K562 (cell line): ENCODE results near the gene DAGLA. TPM values are rescaled to one million over a fixed set of nuclear protein-coding genes. Genes with fewer than 3 reads are reported as not detected.

Experiments used
- COPS2 ChIP-seq: fragments of 450-650 bp; conservative IDR thresholded peaks from 2 replicates; pipeline ENCODE4 v1.6.1; 2016; ENCODE audit warnings: mild to moderate bottlenecking, moderate library complexity
- EP300 ChIP-seq: IDR thresholded peaks from 2 replicates; pipeline ENCODE4 v1.6.1; 2012; ENCODE audit warnings: low read length, improper control_type of control experiment
- GTF2F1 ChIP-seq: IDR thresholded peaks from 2 replicates; pipeline ENCODE4 v1.6.1; 2011; ENCODE audit warnings: low read depth, low read length, improper control_type of control experiment
- HDAC3 ChIP-seq: fragments of 450-650 bp; IDR thresholded peaks from 2 replicates; pipeline ENCODE4 v1.6.1; 2018; ENCODE audit warnings: borderline replicate concordance, mild to moderate bottlenecking, moderate library complexity; ENCODE audit not compliant: partially characterized antibody
- HMG20B ChIP-seq: fragments of 250-450 bp; sonication (Bioruptor Pico); IDR thresholded peaks from 2 replicates; pipeline ENCODE4 v1.5.0; 2021; ENCODE audit warnings: mild to moderate bottlenecking
- IRF2 ChIP-seq: sonication (generic); formaldehyde crosslinking; IDR thresholded peaks from 2 replicates; pipeline ENCODE4 v1.8.1; 2022; ENCODE audit warnings: mild to moderate bottlenecking, missing genetic modification reagents
- KDM4B ChIP-seq, 2 experiments: fragments of 450-650 bp in 1 of 2; sonication (generic) in 1 of 2; IDR thresholded peaks; 2 replicates each; pipeline ENCODE4 v1.6.1; 2016 to 2017; ENCODE audit warnings: borderline replicate concordance in 2 of 2, antibody characterized with exemption in 1 of 2, low read depth in 1 of 2, mild to moderate bottlenecking in 1 of 2
- KLF16 ChIP-seq: IDR thresholded peaks from 2 replicates; pipeline ENCODE4 v1.6.1; 2016; ENCODE audit warnings: antibody characterized with exemption
- MAFF ChIP-seq: IDR thresholded peaks from 2 replicates; pipeline ENCODE4 v1.6.1; 2012; ENCODE audit warnings: low read length, improper control_type of control experiment
- NCOA6 ChIP-seq: fragments of 450-650 bp; IDR thresholded peaks from 2 replicates; pipeline ENCODE4 v1.6.1; 2017; ENCODE audit warnings: mild to moderate bottlenecking
- PRPF4 ChIP-seq: fragments of 200-400 bp; formaldehyde crosslinking; IDR thresholded peaks from one replicate; pipeline ENCODE4 v1.6.1; 2017; ENCODE audit warnings: low read length, low read depth, mild to moderate bottlenecking; ENCODE audit not compliant: insufficient read depth, poor library complexity, severe bottlenecking
- RCOR1 ChIP-seq, 2 experiments: IDR thresholded peaks; 2 replicates each; pipeline ENCODE4 v1.6.1; 2012; ENCODE audit warnings: low read depth in 2 of 2, low read length in 2 of 2, borderline replicate concordance in 1 of 2, improper control_type of control experiment in 1 of 2
- SETDB1 ChIP-seq: IDR thresholded peaks from one replicate; pipeline ENCODE4 v1.6.1; 2012; ENCODE audit warnings: low read length, control low read depth, inconsistent platforms
- SIX5 ChIP-seq, 2 experiments: IDR thresholded peaks; 2 replicates each; pipeline ENCODE4 v1.6.1; 2011; ENCODE audit warnings: low read length in 2 of 2, borderline replicate concordance in 1 of 2, low read depth in 1 of 2, mild to moderate bottlenecking in 1 of 2, moderate library complexity in 1 of 2; ENCODE audit not compliant: insufficient read depth in 1 of 2
- SP1 ChIP-seq: sonication (generic); formaldehyde crosslinking; IDR thresholded peaks from 2 replicates; pipeline ENCODE4 v1.8.1; 2022; ENCODE audit warnings: mild to moderate bottlenecking, missing genetic modification reagents
- TEAD2 ChIP-seq: fragments of 450-650 bp; IDR thresholded peaks from 2 replicates; pipeline ENCODE4 v1.6.1; 2016; ENCODE audit warnings: missing genetic modification characterization, control low read depth, missing compliant biosample characterization
- TEAD4 ChIP-seq, 2 experiments: sonication (generic) in 1 of 2; formaldehyde crosslinking in 1 of 2; IDR thresholded peaks; 2 replicates each; pipeline versions ENCODE4 v1.6.1 to v1.8.0; 2012 to 2022; ENCODE audit warnings: borderline replicate concordance in 1 of 2, inconsistent platforms in 1 of 2, low read length in 1 of 2, mild to moderate bottlenecking in 1 of 2, missing genetic modification reagents in 1 of 2
- TGIF2 ChIP-seq: sonication (generic); formaldehyde crosslinking; IDR thresholded peaks from 2 replicates; pipeline ENCODE4 v1.8.1; 2022; ENCODE audit warnings: mild to moderate bottlenecking, missing genetic modification reagents, moderate library complexity
- THRAP3 ChIP-seq: fragments of 450-650 bp; IDR thresholded peaks from 2 replicates; pipeline ENCODE4 v1.6.1; 2016; ENCODE audit warnings: mild to moderate bottlenecking, inconsistent platforms, borderline replicate concordance
- ZNF133 ChIP-seq: fragments of 250-450 bp; sonication (Bioruptor Pico); IDR thresholded peaks from 2 replicates; pipeline ENCODE4 v1.4.0; 2020; ENCODE audit warnings: mild to moderate bottlenecking
- ZNF143 ChIP-seq: sonication (generic); formaldehyde crosslinking; IDR thresholded peaks from 2 replicates; pipeline ENCODE4 v1.9.0; 2022; ENCODE audit warnings: mild to moderate bottlenecking, missing genetic modification reagents
- ZNF311 ChIP-seq: fragments of 250-450 bp; sonication (Bioruptor Pico); IDR thresholded peaks from 2 replicates; pipeline ENCODE4 v1.4.0; 2020; ENCODE audit warnings: mild to moderate bottlenecking, moderate library complexity
- ZNF445 ChIP-seq: fragments of 250-450 bp; sonication (Bioruptor Pico); IDR thresholded peaks from 2 replicates; pipeline ENCODE4 v1.4.0; 2020; ENCODE audit warnings: low read depth, mild to moderate bottlenecking, moderate library complexity
- polyA plus RNA-seq, 8 experiments: library from polyadenylated mRNA; depleted of rRNA in 4 of 8; stranded (reverse) in 5 of 8; unstranded in 3 of 8; fragments of >200 nt; fragmentation: Nextera tagmentation in 2 of 8; fragmentation: Illumina TruSeq in 1 of 8; extraction: Ambion mirVana in 2 of 8; extraction: Trizol in 1 of 8; gene quantifications; 2 replicates each; pipeline versions ENCODE4 v1.2.1 to v1.2.3, GENCODE V29; 2011 to 2014; ENCODE audit warnings: inconsistent platforms in 1 of 8, missing spikeins in 1 of 8
- total RNA-seq, 7 experiments: library from RNA; depleted of rRNA in 6 of 7; stranded (reverse); fragments of >200 nt in 6 of 7; fragmentation: Illumina TruSeq in 2 of 7; extraction: Trizol in 2 of 7; gene quantifications; 2 replicates each; pipeline versions ENCODE4 v1.2.1 to v1.2.3, GENCODE V29; 2011 to 2021; ENCODE audit warnings: low replicate concordance in 1 of 7
- TF ChIP-seq, protein P1 (sequence below): fragments of 250-450 bp; sonication (Bioruptor Pico); IDR thresholded peaks from 2 replicates; pipeline ENCODE4 v1.8.0; 2021; ENCODE audit warnings: mild to moderate bottlenecking, moderate library complexity
- TF ChIP-seq, protein P2 (sequence below): sonication (generic); formaldehyde crosslinking; IDR thresholded peaks from 2 replicates; pipeline ENCODE4 v1.8.0; 2023; ENCODE audit warnings: mild to moderate bottlenecking, missing genetic modification reagents

The DAGLA gene
- total and polyA plus RNA-seq, 9 of the 15 experiments (the other 6 are each of a cell fraction or from before 2014, with no cell fraction given): 0.03 to 0.16 (median 0.04) TPM; not detected in 4

DNA sequence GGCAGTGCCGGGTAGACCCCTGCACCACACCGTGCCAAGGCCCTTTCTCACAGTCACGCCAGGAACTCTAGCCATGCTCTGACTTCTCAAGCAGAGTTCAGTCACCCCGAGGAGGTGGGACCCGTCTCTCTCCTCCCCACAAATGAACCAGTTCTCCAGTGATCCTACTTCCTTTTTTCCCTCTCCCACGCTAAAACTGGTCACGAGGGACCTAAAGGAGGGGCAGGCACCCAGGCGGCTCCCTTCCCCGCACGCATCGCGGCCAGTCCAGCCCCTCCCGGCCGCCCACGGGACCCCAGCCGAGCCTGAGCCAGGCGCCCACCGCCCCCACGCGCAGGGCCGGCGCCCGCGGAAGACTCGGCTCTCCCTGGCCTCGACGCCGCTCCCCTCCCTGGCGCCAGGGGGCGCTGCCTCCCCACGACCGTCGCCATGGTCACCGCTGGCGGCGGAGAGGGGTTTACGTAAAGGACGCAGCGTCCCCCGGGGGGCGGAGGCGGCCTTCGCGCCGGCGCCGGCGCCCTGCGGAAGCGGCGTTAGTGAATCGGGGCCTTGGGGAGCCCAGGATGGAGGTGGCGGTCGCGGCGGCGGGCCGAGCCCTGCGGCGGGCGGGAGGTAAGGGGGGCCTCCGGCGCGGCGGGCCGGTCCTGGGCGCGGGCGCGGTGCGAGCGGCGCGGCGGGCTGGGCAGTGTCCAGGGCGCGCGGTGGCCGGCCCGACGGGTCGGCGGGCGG is at the start of gene DAGLA (continued):
- TF ChIP-seq RCOR1 (IDR thresholded peaks at IDR 0.05; ENCODE audit: borderline replicate concordance in 1 of 2, low read depth in 2 of 2, low read length in 2 of 2) (0 out of 4 replicates have a peak, but pooled peaks of 1 of the 2 experiments have one; percentile 54), HMG20B (CRISPR knock-in tag) (no peak), SIX5 (IDR thresholded peaks at IDR 0.05; ENCODE audit: borderline replicate concordance in 1 of 2, insufficient read depth in 1 of 2, low read depth in 1 of 2, low read length in 2 of 2) (peak; percentile 48; a peak in 2 of 4 replicates), PRPF4 (no peak), EP300 (no peak), TGIF2 (no peak), ZNF445 (CRISPR knock-in tag) (no peak), ZNF133 (CRISPR knock-in tag) (no peak), COPS2 (no peak), KLF16 (no peak), TEAD2 (tag) (no peak), GTF2F1 (no peak), SP1 (CRISPR knock-in tag) (no peak), IRF2 (no peak), TEAD4 (IDR thresholded peaks at IDR 0.05; ENCODE audit: low read length) (no peak), TEAD4 (CRISPR knock-in tag; IDR thresholded peaks at IDR 0.05; ENCODE audit: borderline replicate concordance) (no peak), SETDB1 (no peak), KDM4B (IDR thresholded peaks at IDR 0.05; ENCODE audit: borderline replicate concordance in 2 of 2, low read depth in 1 of 2) (no peak), ZNF311 (CRISPR knock-in tag) (no peak), NCOA6 (no peak), HDAC3 (peak; percentile 100), THRAP3 (no peak), MAFF (no peak), ZNF143 (no peak)
- TF ChIP-seq, protein P1, sequence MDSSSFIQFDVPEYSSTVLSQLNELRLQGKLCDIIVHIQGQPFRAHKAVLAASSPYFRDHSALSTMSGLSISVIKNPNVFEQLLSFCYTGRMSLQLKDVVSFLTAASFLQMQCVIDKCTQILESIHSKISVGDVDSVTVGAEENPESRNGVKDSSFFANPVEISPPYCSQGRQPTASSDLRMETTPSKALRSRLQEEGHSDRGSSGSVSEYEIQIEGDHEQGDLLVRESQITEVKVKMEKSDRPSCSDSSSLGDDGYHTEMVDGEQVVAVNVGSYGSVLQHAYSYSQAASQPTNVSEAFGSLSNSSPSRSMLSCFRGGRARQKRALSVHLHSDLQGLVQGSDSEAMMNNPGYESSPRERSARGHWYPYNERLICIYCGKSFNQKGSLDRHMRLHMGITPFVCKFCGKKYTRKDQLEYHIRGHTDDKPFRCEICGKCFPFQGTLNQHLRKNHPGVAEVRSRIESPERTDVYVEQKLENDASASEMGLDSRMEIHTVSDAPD (CRISPR knock-in tag): no peak
- TF ChIP-seq, protein P2, sequence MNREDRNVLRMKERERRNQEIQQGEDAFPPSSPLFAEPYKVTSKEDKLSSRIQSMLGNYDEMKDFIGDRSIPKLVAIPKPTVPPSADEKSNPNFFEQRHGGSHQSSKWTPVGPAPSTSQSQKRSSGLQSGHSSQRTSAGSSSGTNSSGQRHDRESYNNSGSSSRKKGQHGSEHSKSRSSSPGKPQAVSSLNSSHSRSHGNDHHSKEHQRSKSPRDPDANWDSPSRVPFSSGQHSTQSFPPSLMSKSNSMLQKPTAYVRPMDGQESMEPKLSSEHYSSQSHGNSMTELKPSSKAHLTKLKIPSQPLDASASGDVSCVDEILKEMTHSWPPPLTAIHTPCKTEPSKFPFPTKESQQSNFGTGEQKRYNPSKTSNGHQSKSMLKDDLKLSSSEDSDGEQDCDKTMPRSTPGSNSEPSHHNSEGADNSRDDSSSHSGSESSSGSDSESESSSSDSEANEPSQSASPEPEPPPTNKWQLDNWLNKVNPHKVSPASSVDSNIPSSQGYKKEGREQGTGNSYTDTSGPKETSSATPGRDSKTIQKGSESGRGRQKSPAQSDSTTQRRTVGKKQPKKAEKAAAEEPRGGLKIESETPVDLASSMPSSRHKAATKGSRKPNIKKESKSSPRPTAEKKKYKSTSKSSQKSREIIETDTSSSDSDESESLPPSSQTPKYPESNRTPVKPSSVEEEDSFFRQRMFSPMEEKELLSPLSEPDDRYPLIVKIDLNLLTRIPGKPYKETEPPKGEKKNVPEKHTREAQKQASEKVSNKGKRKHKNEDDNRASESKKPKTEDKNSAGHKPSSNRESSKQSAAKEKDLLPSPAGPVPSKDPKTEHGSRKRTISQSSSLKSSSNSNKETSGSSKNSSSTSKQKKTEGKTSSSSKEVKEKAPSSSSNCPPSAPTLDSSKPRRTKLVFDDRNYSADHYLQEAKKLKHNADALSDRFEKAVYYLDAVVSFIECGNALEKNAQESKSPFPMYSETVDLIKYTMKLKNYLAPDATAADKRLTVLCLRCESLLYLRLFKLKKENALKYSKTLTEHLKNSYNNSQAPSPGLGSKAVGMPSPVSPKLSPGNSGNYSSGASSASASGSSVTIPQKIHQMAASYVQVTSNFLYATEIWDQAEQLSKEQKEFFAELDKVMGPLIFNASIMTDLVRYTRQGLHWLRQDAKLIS: no peak
